ENCODE measurements around the gene CTH.

CTH gene

GRCh38 chr1:70440642-70441391 is 29.7 kb downstream of the CTH start:
- no peak overlapping the region for H3K4me3 ChIP-seq (ENCODE audit: low read depth in 1 of 2, low read length in 2 of 2)
- no peak for DNase-seq
- H3K9me3 ChIP-seq (ENCODE audit: insufficient read depth, low read length, severe bottlenecking), result no peaks in the 10 kb centered on the region

GRCh38 chr1:70441392-70442035 is 30.4 kb downstream of the CTH start:
- H3K4me2 ChIP-seq (ENCODE audit: insufficient read depth, low read length), result no peak overlapping the region
- H3K4me1 ChIP-seq (ENCODE audit: insufficient read depth, low read length), result no peaks in the 10 kb centered on the region
- H4K20me1 ChIP-seq (ENCODE audit: insufficient read depth, low read length), result no peaks in the 10 kb centered on the region
- H3K27me3 ChIP-seq (ENCODE audit: insufficient read depth, low read length, poor library complexity), result no peaks in the 10 kb centered on the region
- TF ChIP-seq EZH2 (IDR thresholded peaks at IDR 0.05; ENCODE audit: borderline replicate concordance, low read depth, low read length, severe bottlenecking) (no peak), CTCF (IDR thresholded peaks at IDR 0.05; ENCODE audit: borderline replicate concordance, extremely low read depth, low read length, poor library complexity, severe bottlenecking) (no peak)
- H3K36me3 ChIP-seq (ENCODE audit: insufficient read depth, low read length), result no peaks in the 10 kb centered on the region
- H3K9ac ChIP-seq (ENCODE audit: low read depth, low read length), result no peak overlapping the region
- H2AFZ ChIP-seq (ENCODE audit: low read depth, low read length), result no peak overlapping the region
- no peak overlapping the region for H3K27ac ChIP-seq (ENCODE audit: low read length)
- no peak for DNase-seq
- no peaks in the 10 kb centered on the region for H3K9me3 ChIP-seq (ENCODE audit: insufficient read depth, low read length, severe bottlenecking)
- ATAC-seq (ENCODE audit: insufficient read depth, low read depth), result no peak
- no peaks in the 10 kb centered on the region for H3K79me2 ChIP-seq (ENCODE audit: insufficient read depth, low read length)
- H3K4me3 ChIP-seq (ENCODE audit: low read depth in 1 of 2, low read length in 2 of 2), result no peak overlapping the region

More at GRCh38 chr1:70440642-70441391, 29.7 kb downstream of the CTH start:
- no peaks in the 10 kb centered on the region for H4K20me1 ChIP-seq (ENCODE audit: insufficient read depth, low read length)
- no peaks in the 10 kb centered on the region for H3K36me3 ChIP-seq (ENCODE audit: insufficient read depth, low read length)
- H3K79me2 ChIP-seq (ENCODE audit: insufficient read depth, low read length), result no peaks in the 10 kb centered on the region
- H3K27me3 ChIP-seq (ENCODE audit: insufficient read depth, low read length, poor library complexity), result no peaks in the 10 kb centered on the region
- TF ChIP-seq EZH2 (IDR thresholded peaks at IDR 0.05; ENCODE audit: borderline replicate concordance, low read depth, low read length, severe bottlenecking) (no peak), CTCF (IDR thresholded peaks at IDR 0.05; ENCODE audit: borderline replicate concordance, extremely low read depth, low read length, poor library complexity, severe bottlenecking) (no peak)
- no peak overlapping the region for H2AFZ ChIP-seq (ENCODE audit: low read depth, low read length)
- ATAC-seq (ENCODE audit: insufficient read depth, low read depth), result no peak
- H3K27ac ChIP-seq (ENCODE audit: low read length), result no peak overlapping the region
- no peaks in the 10 kb centered on the region for H3K4me1 ChIP-seq (ENCODE audit: insufficient read depth, low read length)
- no peak overlapping the region for H3K4me2 ChIP-seq (ENCODE audit: insufficient read depth, low read length)
- no peak overlapping the region for H3K9ac ChIP-seq (ENCODE audit: low read depth, low read length)

GRCh38 chr1:70442490-70442889 is 31.4 kb downstream of the CTH start:
- Histone ChIP-seq H3K79me2 (ENCODE audit: insufficient read depth, low read length) (no peaks in the 10 kb centered on the region), H3K9me3 (ENCODE audit: insufficient read depth, low read length, severe bottlenecking) (no peaks in the 10 kb centered on the region), H3K36me3 (ENCODE audit: insufficient read depth, low read length) (no peaks in the 10 kb centered on the region), H3K27ac (ENCODE audit: low read length) (no peak overlapping the region), H2AFZ (ENCODE audit: low read depth, low read length) (no peak overlapping the region), H3K4me2 (ENCODE audit: insufficient read depth, low read length) (no peak overlapping the region), H3K27me3 (ENCODE audit: insufficient read depth, low read length, poor library complexity) (no peaks in the 10 kb centered on the region), H3K4me1 (ENCODE audit: insufficient read depth, low read length) (no peaks in the 10 kb centered on the region), H4K20me1 (ENCODE audit: insufficient read depth, low read length) (no peaks in the 10 kb centered on the region), H3K9ac (ENCODE audit: low read depth, low read length) (no peak overlapping the region), H3K4me3 (ENCODE audit: low read depth in 1 of 2, low read length in 2 of 2) (no peak overlapping the region)
- no peak for ATAC-seq (ENCODE audit: insufficient read depth, low read depth)
- TF ChIP-seq CTCF (IDR thresholded peaks at IDR 0.05; ENCODE audit: borderline replicate concordance, extremely low read depth, low read length, poor library complexity, severe bottlenecking), result no peak
- TF ChIP-seq EZH2 (IDR thresholded peaks at IDR 0.05; ENCODE audit: borderline replicate concordance, low read depth, low read length, severe bottlenecking), result no peak
- DNase-seq, result no peak

All from DND-41 (cell line).